Mononuclear cell (primary cell): ENCODE measurements around the gene HTR6. TPM values are rescaled to one million over a fixed set of nuclear protein-coding genes. Genes with fewer than 3 reads are reported as not detected.

Experiments used
- H3K27me3 ChIP-seq: 2 replicates; pipeline ENCODE4 v1.6.0; 2011; ENCODE audit warnings: low read length, control low read depth; ENCODE audit not compliant: insufficient read depth
- H3K4me1 ChIP-seq: 2 replicates; pipeline ENCODE4 v1.5.1; 2011; ENCODE audit warnings: mild to moderate bottlenecking, low read length, control low read depth; ENCODE audit not compliant: insufficient read depth
- H3K4me3 ChIP-seq: 2 replicates; pipeline ENCODE4 v1.5.1; 2011; ENCODE audit warnings: mild to moderate bottlenecking, low read length, moderate library complexity
- H3K9me3 ChIP-seq: 2 replicates; pipeline ENCODE4 v1.5.1; 2011; ENCODE audit warnings: low read depth, mild to moderate bottlenecking, control low read depth, low read length
- total RNA-seq: library from RNA; depleted of rRNA; stranded (reverse); fragments of >200 nt; gene quantifications from one replicate; pipeline ENCODE4 v1.2.3, GENCODE V29; 2012

Gene HTR6
- total RNA-seq, 1 donor: 0.31 TPM

DNA sequence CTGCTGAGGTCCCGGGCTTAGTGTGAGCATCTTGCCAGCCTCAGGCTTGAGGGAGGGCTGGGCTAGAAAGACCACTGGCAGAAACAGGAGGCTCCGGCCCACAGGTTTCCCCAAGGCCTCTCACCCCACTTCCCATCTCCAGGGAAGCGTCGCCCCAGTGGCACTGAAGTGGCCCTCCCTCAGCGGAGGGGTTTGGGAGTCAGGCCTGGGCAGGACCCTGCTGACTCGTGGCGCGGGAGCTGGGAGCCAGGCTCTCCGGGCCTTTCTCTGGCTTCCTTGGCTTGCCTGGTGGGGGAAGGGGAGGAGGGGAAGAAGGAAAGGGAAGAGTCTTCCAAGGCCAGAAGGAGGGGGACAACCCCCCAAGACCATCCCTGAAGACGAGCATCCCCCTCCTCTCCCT lies 7.2 kb upstream of the HTR6 start:
- H3K4me1 ChIP-seq: peaks cover 4% of the 10 kb centered on the region
- peaks cover 5% of the 10 kb centered on the region for H3K27me3 ChIP-seq
- no peaks in the 10 kb centered on the region for H3K9me3 ChIP-seq
- no peak overlapping the region for H3K4me3 ChIP-seq

DNA sequence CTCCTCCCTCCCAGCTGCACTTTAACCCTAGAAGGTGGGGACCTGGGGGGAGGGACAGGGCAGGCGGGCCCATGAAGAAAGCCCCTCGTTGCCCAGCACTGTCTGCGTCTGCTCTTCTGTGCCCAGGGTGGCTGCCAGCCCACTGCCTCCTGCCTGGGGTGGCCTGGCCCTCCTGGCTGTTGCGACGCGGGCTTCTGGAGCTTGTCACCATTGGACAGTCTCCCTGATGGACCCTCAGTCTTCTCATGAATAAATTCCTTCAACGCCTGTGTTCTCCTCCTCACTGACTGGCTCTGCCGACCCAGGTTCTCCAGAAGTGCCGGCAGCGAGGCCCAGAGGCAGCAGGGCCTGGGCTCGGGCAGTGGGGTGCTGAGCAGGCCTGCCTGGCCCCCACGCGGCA lies 6.5 kb upstream of the HTR6 start:
- Histone ChIP-seq H3K9me3 (no peaks in the 10 kb centered on the region), H3K27me3 (peaks cover 8% of the 10 kb centered on the region), H3K4me3 (no peak overlapping the region), H3K4me1 (peaks cover 4% of the 10 kb centered on the region)

DNA sequence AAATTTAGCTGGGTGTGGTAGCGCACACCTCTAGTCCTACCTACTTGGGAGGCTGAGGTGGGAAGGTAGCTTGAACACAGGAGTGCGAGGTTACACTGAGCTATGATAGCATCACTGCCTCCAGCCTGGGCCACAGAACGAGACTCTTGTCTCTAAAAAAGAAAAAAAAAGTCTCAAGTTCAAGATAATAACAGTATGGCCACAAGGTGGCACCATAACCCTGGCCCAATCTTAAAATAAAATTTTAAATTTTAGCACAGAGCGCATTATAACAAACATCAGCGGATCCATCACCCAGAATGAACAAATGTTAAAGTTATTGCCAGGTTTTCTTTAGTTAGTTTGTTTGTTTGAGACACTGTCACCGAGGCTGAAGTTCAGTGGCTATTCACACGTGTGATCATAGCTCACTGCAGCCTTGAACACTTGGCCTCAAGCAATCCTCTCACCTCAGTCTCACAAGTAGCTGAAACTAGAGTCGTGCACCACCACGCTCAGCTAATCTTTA lies 2.9 kb upstream of the HTR6 start:
- Histone ChIP-seq H3K9me3 (no peaks in the 10 kb centered on the region), H3K4me3 (no peak overlapping the region), H3K27me3 (peaks cover 27% of the 10 kb centered on the region), H3K4me1 (peaks cover 4% of the 10 kb centered on the region)

DNA sequence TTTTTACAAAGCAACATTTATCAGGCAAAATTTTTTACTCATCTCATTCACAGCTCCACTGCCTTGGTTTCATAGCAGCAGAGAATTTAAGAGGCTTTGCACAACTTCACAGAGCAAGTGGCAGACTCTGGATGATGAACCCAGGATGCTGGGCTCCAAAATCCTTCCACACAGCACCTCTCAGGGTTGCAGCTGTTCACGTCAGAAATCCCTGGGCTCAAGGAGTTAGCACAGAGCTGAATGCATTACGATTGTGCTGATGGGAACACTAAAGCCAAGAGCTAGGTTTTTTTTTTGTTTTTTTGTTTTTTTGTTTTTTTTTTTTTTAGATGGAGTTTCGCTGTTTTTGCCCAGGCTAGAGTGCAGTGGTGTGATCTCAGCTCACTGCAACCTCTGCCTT lies 2.4 kb upstream of the HTR6 start:
- Histone ChIP-seq H3K4me3 (no peak overlapping the region), H3K4me1 (peaks cover 4% of the 10 kb centered on the region), H3K27me3 (peaks cover 27% of the 10 kb centered on the region), H3K9me3 (no peaks in the 10 kb centered on the region)

DNA sequence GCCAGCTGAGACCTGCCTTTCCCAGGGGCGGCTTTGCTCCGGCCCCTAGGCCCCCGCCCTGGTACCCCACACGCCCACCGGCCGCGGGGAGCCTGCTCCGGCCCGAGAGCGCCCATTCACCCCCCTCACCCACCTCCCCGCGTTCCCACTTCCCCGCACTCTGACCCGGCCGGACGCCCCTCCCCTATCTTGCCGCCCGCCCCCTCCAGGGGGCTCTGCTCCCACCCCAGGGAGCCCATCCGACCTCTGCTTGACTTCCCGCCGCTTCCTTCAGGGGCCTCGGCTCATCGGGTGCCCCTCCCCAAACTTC lies 466 bp downstream of the HTR6 start:
- Histone ChIP-seq H3K4me3 (no peak overlapping the region), H3K4me1 (no peaks in the 10 kb centered on the region), H3K27me3 (peaks cover 27% of the 10 kb centered on the region), H3K9me3 (no peaks in the 10 kb centered on the region)

DNA sequence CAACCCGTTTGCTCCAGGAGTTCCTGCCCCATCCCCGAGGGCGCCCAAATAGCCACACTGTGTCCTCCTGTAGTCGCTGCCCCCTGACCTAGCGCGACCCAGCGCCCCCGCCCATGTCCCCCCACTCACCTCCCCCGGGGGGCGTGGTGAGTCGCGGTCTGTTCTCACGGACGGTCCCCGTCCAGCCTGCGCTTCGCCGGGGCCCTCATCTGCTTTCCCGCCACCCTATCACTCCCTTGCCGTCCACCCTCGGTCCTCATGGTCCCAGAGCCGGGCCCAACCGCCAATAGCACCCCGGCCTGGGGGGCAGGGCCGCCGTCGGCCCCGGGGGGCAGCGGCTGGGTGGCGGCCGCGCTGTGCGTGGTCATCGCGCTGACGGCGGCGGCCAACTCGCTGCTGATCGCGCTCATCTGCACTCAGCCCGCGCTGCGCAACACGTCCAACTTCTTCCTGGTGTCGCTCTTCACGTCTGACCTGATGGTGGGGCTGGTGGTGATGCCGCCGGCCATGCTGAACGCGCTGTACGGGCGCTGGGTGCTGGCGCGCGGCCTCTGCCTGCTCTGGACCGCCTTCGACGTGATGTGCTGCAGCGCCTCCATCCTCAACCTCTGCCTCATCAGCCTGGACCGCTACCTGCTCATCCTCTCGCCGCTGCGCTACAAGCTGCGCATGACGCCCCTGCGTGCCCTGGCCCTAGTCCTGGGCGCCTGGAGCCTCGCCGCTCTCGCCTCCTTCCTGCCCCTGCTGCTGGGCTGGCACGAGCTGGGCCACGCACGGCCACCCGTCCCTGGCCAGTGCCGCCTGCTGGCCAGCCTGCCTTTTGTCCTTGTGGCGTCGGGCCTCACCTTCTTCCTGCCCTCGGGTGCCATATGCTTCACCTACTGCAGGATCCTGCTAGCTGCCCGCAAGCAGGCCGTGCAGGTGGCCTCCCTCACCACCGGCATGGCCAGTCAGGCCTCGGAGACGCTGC lies 1.1 kb downstream of the HTR6 start:
- Histone ChIP-seq H3K9me3 (no peaks in the 10 kb centered on the region), H3K4me1 (no peaks in the 10 kb centered on the region), H3K4me3 (no peak overlapping the region), H3K27me3 (peaks cover 27% of the 10 kb centered on the region)

DNA sequence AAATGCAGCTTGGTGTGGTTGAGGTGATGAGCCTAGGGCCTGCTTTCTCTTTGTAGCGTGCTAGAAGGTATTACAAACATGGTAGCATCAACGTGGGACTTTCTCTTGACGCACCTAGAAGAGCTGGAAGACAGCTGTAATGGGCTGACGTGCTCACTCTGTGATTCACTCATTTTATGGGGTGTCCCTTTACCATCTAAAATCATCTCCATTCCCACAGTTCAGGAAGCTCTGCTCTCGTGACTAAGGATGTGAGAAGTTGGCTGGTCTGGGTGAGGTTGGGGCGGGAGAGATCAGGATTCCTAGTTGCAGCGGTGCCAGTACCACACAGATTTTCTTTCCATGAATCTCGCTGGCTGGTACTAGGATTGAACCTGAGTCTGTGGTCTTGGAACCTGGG lies 4.2 kb downstream of the HTR6 start:
- Histone ChIP-seq H3K9me3 (no peaks in the 10 kb centered on the region), H3K4me1 (no peaks in the 10 kb centered on the region), H3K4me3 (no peak overlapping the region), H3K27me3 (peaks cover 15% of the 10 kb centered on the region)

DNA sequence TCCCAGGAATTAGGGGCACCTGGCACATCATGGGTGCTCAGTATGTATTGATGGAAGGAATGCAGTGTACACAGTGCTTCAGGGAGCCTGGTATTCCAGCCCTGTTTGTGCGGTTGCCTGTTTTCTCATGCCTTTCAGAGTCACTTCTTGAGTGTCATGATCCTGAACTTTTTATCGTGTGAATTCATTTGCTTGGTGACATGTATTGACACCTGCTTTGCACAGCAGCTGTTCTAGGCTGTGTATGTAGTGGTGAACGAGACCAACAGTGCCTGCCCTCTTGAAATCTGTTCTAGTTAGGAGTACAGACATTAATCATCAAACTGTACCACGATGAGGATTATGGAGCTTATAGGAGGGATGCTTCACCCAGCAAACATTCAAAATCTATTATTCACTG lies 6.1 kb downstream of the HTR6 start:
- peaks cover 8% of the 10 kb centered on the region for H3K27me3 ChIP-seq

DNA sequence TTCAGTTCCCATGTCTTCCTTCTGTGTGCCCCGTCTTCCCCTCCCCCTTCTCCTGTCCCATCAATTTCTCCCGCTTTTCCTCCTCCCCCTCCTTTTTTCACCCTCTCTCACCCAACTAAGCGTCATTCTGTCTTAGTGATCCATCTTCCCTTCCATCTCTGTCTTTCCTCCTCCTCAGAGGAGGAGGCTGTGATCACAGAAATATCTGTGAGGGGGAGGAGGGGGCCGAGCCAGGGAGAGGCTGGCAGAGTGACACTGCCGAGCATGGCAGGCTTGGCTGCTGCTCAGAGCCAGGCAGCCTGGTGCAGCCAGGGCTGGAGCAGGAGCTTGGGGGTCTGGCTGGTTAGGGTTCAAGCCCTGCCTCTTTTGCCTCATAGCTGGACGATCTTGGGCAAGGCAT lies 7.6 kb downstream of the HTR6 start:
- Histone ChIP-seq H3K4me3 (no peak overlapping the region), H3K27me3 (peaks cover 2% of the 10 kb centered on the region), H3K4me1 (no peaks in the 10 kb centered on the region), H3K9me3 (no peaks in the 10 kb centered on the region)

More for the DNA sequence above, 6.1 kb downstream of the HTR6 start:
- Histone ChIP-seq H3K4me1 (no peaks in the 10 kb centered on the region), H3K9me3 (no peaks in the 10 kb centered on the region), H3K4me3 (no peak overlapping the region)

DNA sequence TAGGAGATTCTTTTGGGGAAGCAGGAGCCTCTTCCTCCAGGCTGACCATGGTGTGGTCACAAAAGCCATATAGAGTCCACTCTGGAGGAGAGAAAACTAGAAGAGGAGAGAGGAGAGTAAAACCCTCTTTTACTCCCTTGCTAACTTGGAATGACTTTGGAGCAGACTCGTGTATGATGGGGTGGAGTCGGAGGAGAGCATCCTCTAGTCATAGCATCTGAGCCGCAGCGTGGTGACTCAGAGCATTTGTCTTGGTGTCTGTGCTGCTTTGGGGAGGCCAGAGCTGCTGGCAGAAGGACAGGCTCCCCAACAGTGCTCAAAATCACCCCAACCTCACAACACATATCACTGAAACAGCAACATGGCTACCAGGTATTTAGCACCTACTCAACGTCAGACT lies 11.1 kb downstream of the HTR6 start:
- Histone ChIP-seq H3K4me3 (no peak overlapping the region), H3K27me3 (peaks cover 2% of the 10 kb centered on the region), H3K9me3 (no peaks in the 10 kb centered on the region), H3K4me1 (no peaks in the 10 kb centered on the region)

DNA sequence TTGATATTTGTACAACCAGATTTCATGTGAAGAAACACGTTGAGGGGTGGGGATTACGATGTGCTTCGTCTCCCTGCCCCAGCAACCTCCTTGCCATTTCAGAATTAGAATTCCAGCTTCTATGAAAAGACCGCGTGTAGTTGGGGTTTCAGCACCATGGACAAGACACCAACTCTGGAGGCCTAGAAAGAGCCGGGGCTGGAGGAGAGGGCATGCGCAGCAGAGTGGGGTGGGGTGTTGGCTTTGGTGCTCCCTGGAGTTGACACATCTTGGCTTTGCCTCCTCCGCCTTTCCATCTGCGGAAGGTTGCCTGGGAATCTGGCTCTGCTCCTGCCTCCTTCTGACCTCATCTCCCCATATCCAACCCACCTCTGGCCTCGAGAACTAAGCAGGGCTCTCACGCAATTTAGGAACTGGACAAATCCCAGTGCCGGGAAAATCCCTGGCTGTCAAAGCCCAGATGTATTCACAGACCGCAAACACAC lies 11.8 kb downstream of the HTR6 start:
- no peaks in the 10 kb centered on the region for H3K9me3 ChIP-seq
- H3K4me3 ChIP-seq: no peak overlapping the region
- H3K4me1 ChIP-seq: no peaks in the 10 kb centered on the region
- peaks cover 2% of the 10 kb centered on the region for H3K27me3 ChIP-seq

DNA sequence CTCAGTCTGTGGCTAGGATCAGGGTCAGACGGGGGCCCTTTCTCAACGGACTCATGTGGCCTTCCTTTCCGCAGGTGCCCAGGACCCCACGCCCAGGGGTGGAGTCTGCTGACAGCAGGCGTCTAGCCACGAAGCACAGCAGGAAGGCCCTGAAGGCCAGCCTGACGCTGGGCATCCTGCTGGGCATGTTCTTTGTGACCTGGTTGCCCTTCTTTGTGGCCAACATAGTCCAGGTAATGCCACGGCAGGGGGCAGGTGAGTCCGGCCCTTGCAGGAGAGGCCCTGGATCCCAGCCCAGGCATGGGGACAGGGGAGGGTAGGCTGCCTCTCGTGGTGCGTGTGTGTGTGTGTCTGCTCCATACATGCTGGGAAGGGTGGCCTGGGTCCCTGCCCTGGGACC lies 13.8 kb downstream of the HTR6 start:
- H3K27me3 ChIP-seq: peaks cover 2% of the 10 kb centered on the region
- H3K9me3 ChIP-seq: no peaks in the 10 kb centered on the region
- H3K4me1 ChIP-seq: no peaks in the 10 kb centered on the region
- no peak overlapping the region for H3K4me3 ChIP-seq

DNA sequence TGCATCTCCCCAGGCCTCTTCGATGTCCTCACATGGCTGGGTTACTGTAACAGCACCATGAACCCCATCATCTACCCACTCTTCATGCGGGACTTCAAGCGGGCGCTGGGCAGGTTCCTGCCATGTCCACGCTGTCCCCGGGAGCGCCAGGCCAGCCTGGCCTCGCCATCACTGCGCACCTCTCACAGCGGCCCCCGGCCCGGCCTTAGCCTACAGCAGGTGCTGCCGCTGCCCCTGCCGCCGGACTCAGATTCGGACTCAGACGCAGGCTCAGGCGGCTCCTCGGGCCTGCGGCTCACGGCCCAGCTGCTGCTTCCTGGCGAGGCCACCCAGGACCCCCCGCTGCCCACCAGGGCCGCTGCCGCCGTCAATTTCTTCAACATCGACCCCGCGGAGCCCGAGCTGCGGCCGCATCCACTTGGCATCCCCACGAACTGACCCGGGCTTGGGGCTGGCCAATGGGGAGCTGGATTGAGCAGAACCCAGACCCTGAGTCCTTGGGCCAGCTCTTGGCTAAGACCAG lies 14.3 kb downstream of the HTR6 start:
- Histone ChIP-seq H3K9me3 (no peaks in the 10 kb centered on the region), H3K4me3 (no peak overlapping the region), H3K4me1 (no peaks in the 10 kb centered on the region), H3K27me3 (peaks cover 2% of the 10 kb centered on the region)

DNA sequence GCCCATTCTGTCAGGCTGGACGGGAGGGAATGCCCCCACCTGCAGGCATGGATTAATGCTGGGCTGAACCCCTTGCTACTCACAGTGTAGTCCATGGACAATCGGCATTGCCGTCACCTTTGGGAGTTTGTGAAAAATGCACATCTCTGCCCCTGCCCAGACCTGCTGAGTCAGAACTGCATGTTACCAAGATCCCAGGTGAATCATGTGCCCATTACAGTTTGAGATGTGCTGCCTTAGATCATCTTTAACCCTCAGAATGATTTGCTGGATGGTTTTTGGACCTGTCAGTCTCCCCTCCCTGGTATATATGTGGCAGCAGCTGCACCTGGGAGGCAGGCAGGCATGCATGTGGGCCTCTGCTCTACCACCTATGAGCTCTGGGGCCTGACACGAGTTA lies 15.0 kb downstream of the HTR6 start:
- no peaks in the 10 kb centered on the region for H3K4me1 ChIP-seq
- no peak overlapping the region for H3K4me3 ChIP-seq
- H3K27me3 ChIP-seq: peaks cover 2% of the 10 kb centered on the region
- H3K9me3 ChIP-seq: no peaks in the 10 kb centered on the region

DNA sequence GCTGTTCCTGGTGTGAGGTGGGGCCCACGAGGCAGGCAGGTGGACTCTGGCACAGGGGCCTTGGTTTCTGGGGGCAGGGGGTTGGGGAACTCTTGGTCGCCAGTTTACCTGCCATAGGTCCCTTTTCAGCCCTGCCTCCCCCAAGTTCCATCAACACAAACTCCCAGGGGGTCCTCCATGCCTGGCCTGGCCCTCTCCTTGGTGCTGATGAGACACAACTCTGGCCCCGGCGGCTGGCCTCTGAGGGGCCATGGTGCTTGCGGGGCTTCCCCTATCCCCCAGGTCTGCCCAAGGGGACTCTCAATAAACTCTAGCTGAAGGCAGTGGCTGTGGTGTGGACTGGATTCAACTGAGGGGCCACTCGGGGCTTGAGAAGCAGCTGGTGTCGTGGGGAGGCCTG lies 16.0 kb downstream of the HTR6 start:
- Histone ChIP-seq H3K27me3 (peaks cover 2% of the 10 kb centered on the region), H3K4me3 (no peak overlapping the region), H3K4me1 (no peaks in the 10 kb centered on the region), H3K9me3 (no peaks in the 10 kb centered on the region)

DNA sequence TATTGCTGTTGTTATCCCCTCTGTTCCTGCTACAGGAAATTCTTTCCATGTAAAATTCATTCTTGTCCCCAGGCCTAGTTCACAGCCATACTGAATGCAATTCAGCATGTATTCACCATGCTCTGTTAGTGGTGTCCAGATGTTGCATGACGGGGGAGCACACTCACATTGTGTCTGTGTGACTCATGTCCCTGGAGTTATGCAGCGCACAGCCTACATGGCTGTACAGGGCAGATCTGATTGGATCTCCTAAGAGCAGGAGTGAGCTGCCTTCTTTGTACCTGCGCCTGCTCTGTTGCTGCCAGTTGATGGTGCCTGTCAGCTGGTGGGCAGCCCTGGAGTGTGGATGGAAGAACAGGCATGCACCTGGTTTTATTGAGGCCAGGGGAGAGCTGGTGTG lies 17.6 kb downstream of the HTR6 start:
- no peaks in the 10 kb centered on the region for H3K4me1 ChIP-seq
- H3K9me3 ChIP-seq: no peaks in the 10 kb centered on the region
- no peaks in the 10 kb centered on the region for H3K27me3 ChIP-seq
- H3K4me3 ChIP-seq: no peak overlapping the region
